GM13976 (cell line): ENCODE results near the gene NCK2.

Source experiments
- DNase-seq: peaks from one replicate; pipeline ENCODE4 v3.0.0; 2012; ENCODE audit warnings: low spot score
- in situ Hi-C: fragments of 300-500 bp; cut with MboI; formaldehyde crosslinking; loops from one replicate; pipeline ENCODE4 v1.12.0; 2022; ENCODE audit warnings: low sequenced_read_pairs, mixed read lengths, inconsistent platforms; ENCODE audit not compliant: unreplicated experiment
- TF ChIP-seq, protein P1 (sequence below): IDR thresholded peaks from 2 replicates; pipeline ENCODE4 v1.5.1; 2012; ENCODE audit warnings: borderline replicate concordance, mild to moderate bottlenecking; ENCODE audit not compliant: insufficient read depth; ENCODE audit errors: extremely low read depth, missing control alignments, control extremely low read depth

The NCK2 gene

DNA sequence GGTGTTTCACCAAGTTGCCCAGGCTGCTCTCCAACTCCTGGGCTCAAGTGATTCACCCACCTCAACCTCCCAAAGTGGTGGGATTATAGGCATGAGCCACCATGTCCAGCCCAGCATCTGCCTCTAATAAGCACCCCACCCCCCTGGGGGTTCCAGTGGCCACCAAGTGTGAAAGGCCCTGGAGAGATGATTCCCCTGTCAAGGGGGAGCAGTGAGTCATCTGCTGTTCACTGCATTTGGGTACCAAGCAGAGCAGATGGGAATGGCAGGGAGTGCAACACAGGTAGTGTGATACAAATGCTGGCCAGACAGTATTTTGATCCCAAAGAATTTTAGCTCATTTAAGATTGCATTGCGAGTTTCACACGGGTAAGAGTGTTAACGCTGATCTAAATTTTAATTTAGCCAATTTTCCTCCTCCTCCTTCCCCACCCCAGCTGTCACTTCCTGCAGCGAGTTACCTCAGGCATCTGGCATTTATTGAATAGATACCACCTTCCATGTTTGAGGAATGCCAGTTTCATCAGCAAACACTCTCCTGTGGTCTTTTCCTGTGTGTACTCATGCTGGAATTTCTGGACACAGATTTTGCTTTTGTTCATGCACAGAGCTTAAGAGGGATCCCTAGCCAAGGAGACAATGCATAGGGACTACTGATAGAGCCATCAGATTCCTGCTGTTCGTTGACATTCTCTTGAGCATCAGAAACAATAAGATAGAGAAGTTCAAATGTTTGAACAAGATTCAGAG is 32.4 kb upstream of the NCK2 start:
- DNase-seq = no peak
- in situ Hi-C loops = loop anchor here (25.0 kb wide), 1 partner anchor 325 kb away; the partner anchor contains the start of gene FHL2
- TF ChIP-seq, protein P1, sequence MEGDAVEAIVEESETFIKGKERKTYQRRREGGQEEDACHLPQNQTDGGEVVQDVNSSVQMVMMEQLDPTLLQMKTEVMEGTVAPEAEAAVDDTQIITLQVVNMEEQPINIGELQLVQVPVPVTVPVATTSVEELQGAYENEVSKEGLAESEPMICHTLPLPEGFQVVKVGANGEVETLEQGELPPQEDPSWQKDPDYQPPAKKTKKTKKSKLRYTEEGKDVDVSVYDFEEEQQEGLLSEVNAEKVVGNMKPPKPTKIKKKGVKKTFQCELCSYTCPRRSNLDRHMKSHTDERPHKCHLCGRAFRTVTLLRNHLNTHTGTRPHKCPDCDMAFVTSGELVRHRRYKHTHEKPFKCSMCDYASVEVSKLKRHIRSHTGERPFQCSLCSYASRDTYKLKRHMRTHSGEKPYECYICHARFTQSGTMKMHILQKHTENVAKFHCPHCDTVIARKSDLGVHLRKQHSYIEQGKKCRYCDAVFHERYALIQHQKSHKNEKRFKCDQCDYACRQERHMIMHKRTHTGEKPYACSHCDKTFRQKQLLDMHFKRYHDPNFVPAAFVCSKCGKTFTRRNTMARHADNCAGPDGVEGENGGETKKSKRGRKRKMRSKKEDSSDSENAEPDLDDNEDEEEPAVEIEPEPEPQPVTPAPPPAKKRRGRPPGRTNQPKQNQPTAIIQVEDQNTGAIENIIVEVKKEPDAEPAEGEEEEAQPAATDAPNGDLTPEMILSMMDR = no peak

DNA sequence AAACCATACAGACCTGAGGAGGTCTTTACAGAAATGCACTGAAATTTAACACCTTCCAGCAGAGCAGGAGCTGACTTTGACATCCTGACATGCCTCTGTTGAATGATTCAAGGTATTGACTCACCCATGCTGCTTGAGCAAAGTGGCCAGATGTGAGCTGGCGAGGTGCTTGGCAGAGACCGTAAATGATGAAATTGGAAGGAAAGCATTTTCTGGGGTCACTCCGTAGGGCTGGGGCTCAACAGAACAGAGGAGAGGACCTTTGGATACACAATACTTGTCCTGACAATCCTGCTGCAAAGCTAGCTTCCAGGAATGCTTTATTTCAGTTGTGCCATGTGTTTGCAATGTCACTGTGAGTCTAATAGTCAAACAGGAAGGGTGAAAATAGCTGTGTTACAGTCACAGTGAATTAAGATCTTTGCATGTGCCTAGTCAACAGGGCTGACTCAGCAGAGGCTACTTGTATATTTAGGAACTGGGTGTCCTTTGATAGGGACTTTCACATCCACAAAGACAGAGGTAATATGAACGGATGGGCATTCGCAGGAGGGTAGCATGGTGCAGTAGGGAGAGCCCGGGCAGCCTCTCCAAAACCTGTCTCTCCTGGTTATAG is 31.6 kb upstream of the NCK2 start:
- DNase-seq = no peak
- in situ Hi-C loops = loop anchor here (25.0 kb wide), 1 partner anchor 326 kb away; the partner anchor contains the start of gene FHL2
- TF ChIP-seq, protein P1 = no peak

DNA sequence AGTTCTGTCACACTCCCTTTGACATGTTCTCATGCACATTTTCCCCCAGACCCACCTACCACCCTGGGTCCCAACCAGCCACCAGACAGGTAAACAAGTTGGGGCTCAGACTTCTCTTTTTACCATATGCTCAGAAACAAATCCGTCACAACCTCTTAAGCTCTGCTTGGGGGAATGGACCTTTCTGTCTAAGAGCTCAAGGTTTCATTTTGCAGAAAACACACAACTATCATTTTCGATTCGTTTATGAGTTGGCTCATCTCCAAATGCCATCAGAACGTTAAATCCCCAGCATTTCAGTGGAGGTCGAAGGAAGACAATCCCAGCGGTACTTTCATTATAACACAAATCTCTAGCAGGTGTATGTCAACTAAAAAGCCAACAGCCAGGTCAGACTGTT is 30.6 kb upstream of the NCK2 start:
- in situ Hi-C loops = loop anchor here (25.0 kb wide), 1 partner anchor 327 kb away; the partner anchor contains the start of gene FHL2
- TF ChIP-seq, protein P1 = no peak
- no peak for DNase-seq

DNA sequence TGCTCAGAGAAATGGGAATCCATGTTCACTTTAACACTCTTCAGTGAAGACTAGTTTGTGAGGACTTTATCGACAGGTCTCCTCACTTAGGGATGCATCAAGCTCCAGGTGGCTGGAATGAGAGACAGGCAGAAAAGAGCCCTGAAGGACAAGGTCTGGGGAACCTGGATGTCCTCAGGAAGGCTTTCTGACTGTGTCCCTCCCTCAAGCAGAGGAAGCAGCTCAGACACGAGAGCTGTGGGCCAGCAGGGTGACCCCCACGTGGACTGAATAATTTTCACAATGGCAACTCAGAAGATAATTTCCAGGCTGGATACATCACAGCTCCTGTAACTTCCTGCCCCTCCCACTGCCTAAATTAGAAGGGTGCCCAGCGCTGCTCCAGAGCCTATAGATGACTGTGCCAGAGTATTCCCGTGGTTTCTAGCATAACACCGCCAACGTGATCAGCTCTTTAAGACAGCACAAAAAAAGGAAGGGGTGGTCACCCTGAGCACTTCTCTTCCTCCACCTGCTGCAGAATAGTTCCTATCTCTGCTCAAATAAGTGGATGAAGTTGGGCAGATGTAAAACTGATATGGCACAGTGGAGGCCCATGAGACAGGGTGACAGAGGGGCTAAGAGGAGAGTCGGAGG is 25.7 kb upstream of the NCK2 start:
- in situ Hi-C loops = loop anchor here (25.0 kb wide), 1 partner anchor 332 kb away; the partner anchor contains the start of gene FHL2
- DNase-seq = no peak
- TF ChIP-seq, protein P1 = no peak

DNA sequence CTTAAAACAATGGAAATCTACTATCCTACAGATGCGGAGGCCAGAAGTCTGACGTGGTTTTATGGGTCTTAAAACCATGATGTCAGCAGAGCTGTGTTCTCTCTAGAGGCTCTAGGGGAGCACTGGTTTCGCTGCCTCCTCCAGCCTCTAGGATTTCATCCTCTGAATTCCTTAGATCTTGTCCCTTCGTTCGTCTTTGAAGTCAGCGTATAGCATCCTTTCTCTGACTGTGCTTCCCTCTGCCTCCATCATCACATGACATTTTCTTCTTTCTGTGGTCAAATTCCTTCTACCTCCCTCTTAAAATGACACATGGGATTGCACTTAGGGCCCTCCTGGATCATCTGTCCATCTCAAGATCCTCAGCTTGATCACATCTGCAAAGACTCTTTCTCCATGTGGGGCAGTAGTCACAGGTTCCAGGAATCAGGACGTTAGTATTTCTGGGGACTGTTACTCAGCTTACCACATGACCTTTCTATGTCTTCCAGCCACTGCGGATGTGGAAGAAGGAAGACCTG is 22.7 kb upstream of the NCK2 start:
- TF ChIP-seq, protein P1 = no peak
- no peak for DNase-seq
- in situ Hi-C loops = loop anchor here (25.0 kb wide), 1 partner anchor 335 kb away; the partner anchor contains the start of gene FHL2

DNA sequence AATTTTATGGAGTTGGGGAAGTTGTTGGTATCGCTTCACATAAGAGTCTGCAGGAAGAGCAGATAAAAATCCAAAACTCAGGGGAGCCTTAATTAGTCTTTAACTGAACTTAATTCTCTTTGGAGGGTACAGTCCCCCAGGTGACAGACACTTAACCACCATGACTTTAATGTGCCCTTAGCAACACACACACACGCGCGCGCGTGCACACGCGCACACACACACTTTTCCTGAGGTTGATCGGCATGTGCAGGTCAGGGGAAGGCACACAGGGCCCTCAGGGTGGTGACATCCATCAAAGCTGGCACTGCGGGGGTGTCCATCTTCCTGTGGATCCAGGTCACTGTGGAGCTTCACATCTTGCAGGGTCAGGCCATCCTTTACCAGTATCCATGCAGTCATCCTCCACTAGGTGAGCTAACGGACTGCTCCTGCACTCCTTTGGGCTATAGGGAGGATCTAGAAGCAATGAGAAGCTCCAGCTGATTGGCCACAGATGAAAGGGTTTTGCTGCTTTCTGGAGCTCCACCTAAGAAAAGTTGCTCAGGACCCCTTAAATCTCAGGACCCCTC is 21.9 kb upstream of the NCK2 start:
- TF ChIP-seq, protein P1 = no peak
- no peak for DNase-seq
- in situ Hi-C loops = loop anchor here (25.0 kb wide), 1 partner anchor 336 kb away; the partner anchor contains the start of gene FHL2
